ENCODE data around the gene STK38L. TPM values are rescaled to one million over a fixed set of nuclear protein-coding genes. Genes with fewer than 3 reads are reported as not detected.

The STK38L gene
- total RNA-seq, 1 donor from 2014 or later: 36.0 TPM

GRCh38 chr12:27344760-27345159 is 100.7 kb downstream of the STK38L start:
- intact Hi-C loops (cut with DNase I): no loop called here
- DNase-seq: no peak
- H3K36me3 ChIP-seq: no peaks in the 10 kb centered on the region
- no peak for ATAC-seq
- H3K4me1 ChIP-seq: no peaks in the 10 kb centered on the region
- no peaks in the 10 kb centered on the region for H3K9me3 ChIP-seq
- H3K4me3 ChIP-seq: no peak overlapping the region
- no peak for TF ChIP-seq CTCF (IDR thresholded peaks at IDR 0.05)
- no peak overlapping the region for H3K27ac ChIP-seq
- no peaks in the 10 kb centered on the region for H3K27me3 ChIP-seq

- TF ChIP-seq CTCF (IDR thresholded peaks at IDR 0.05): no peak
- ATAC-seq (no peak), DNase-seq (no peak)
- H3K27me3 ChIP-seq: no peaks in the 10 kb centered on the region
- H3K36me3 ChIP-seq: no peaks in the 10 kb centered on the region
- H3K4me3 ChIP-seq: no peak overlapping the region
- no peaks in the 10 kb centered on the region for H3K4me1 ChIP-seq
- H3K9me3 ChIP-seq: no peaks in the 10 kb centered on the region
- intact Hi-C loops (cut with DNase I): no loop called here
- no peak overlapping the region for H3K27ac ChIP-seq
Measured at GRCh38 chr12:27345376-27345775, 101.3 kb downstream of the STK38L start.

GRCh38 chr12:27347779-27348178 is 103.7 kb downstream of the STK38L start:
- Histone ChIP-seq H3K9me3 (no peaks in the 10 kb centered on the region), H3K27me3 (no peaks in the 10 kb centered on the region), H3K4me1 (no peaks in the 10 kb centered on the region), H3K27ac (no peak overlapping the region), H3K36me3 (no peaks in the 10 kb centered on the region), H3K4me3 (no peak overlapping the region)
- no peak for TF ChIP-seq CTCF (IDR thresholded peaks at IDR 0.05)
- ATAC-seq: no peak
- intact Hi-C loops (cut with DNase I): no loop called here
- no peak for DNase-seq

- no peaks in the 10 kb centered on the region for H3K27me3 ChIP-seq
- ATAC-seq (no peak), DNase-seq (no peak)
- no peaks in the 10 kb centered on the region for H3K4me1 ChIP-seq
- H3K27ac ChIP-seq: no peak overlapping the region
- TF ChIP-seq CTCF (IDR thresholded peaks at IDR 0.05): no peak
- intact Hi-C loops (cut with DNase I): no loop called here
- H3K9me3 ChIP-seq: no peaks in the 10 kb centered on the region
- no peaks in the 10 kb centered on the region for H3K36me3 ChIP-seq
- no peak overlapping the region for H3K4me3 ChIP-seq
Measured at GRCh38 chr12:27351476-27351875, 107.4 kb downstream of the STK38L start.

GRCh38 chr12:27355486-27355885 is 111.4 kb downstream of the STK38L start:
- no peak for TF ChIP-seq CTCF (IDR thresholded peaks at IDR 0.05)
- DNase-seq (no peak), ATAC-seq (no peak)
- Histone ChIP-seq H3K9me3 (no peaks in the 10 kb centered on the region), H3K27me3 (no peaks in the 10 kb centered on the region), H3K4me3 (no peak overlapping the region), H3K27ac (no peak overlapping the region), H3K36me3 (no peaks in the 10 kb centered on the region), H3K4me1 (no peaks in the 10 kb centered on the region)
- intact Hi-C loops (cut with DNase I): no loop called here

- Histone ChIP-seq H3K36me3 (no peaks in the 10 kb centered on the region), H3K9me3 (no peaks in the 10 kb centered on the region), H3K27ac (no peak overlapping the region), H3K27me3 (no peaks in the 10 kb centered on the region), H3K4me3 (no peak overlapping the region), H3K4me1 (no peaks in the 10 kb centered on the region)
- ATAC-seq (no peak), DNase-seq (no peak)
- no peak for TF ChIP-seq CTCF (IDR thresholded peaks at IDR 0.05)
- intact Hi-C loops (cut with DNase I): no loop called here
Measured at GRCh38 chr12:27355979-27356378, 111.9 kb downstream of the STK38L start.

All from upper lobe of right lung (tissue), 1 donor.